ENCODE results near the gene MCTP1. TPM values are rescaled to one million over a fixed set of nuclear protein-coding genes. Genes with fewer than 3 reads are reported as not detected.

The MCTP1 gene
- total RNA-seq, 1 experiment from 2014 or later, result 2.5 TPM

DNA sequence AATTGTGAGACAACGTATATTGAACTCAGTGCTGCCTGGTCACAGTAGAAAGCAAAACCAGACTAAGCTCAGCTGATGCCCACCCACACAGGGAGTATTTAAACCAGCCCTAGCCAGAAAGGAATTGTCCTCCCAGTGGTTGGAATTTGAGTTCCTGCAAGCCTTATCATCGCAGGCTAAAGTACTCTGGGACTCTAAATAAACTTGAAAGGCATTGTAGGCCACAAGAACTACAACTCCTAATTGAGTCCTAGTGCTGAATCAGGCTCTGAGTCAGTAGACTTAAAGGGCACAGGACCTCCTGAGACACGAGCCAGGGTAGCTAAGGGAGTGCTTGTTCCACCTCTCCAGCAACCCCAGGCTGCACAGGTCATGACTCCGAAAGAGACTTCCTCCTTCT lies 171.4 kb downstream of the MCTP1 start:
- TF ChIP-seq, protein P1, sequence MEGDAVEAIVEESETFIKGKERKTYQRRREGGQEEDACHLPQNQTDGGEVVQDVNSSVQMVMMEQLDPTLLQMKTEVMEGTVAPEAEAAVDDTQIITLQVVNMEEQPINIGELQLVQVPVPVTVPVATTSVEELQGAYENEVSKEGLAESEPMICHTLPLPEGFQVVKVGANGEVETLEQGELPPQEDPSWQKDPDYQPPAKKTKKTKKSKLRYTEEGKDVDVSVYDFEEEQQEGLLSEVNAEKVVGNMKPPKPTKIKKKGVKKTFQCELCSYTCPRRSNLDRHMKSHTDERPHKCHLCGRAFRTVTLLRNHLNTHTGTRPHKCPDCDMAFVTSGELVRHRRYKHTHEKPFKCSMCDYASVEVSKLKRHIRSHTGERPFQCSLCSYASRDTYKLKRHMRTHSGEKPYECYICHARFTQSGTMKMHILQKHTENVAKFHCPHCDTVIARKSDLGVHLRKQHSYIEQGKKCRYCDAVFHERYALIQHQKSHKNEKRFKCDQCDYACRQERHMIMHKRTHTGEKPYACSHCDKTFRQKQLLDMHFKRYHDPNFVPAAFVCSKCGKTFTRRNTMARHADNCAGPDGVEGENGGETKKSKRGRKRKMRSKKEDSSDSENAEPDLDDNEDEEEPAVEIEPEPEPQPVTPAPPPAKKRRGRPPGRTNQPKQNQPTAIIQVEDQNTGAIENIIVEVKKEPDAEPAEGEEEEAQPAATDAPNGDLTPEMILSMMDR (conservative IDR thresholded peaks at IDR 0.05), result peak; percentile 43; the same call in 2 of the 3 replicates
- Mint-ChIP-seq H3K36me3 (ENCODE audit: insufficient read depth in 1 of 3, low read depth in 3 of 3) (no peaks in the 10 kb centered on the region; a peak in 1 of 7 replicates), H3K4me1 (peaks cover 9 to 10% of the 10 kb centered on the region in 2 experiments), H3K4me3 (no peak overlapping the region), H3K27ac (no peak overlapping the region), H3K9me3 (peaks cover 3 to 4% of the 10 kb centered on the region in 2 experiments; a peak in 2 of 5 replicates), H3K27me3 (ENCODE audit: low read depth) (no peaks in the 10 kb centered on the region)
- Histone ChIP-seq H2AK5ac (ENCODE audit: insufficient read length, low read length) (no peak overlapping the region), H2BK12ac (ENCODE audit: insufficient read length, low read depth, low read length) (no peak overlapping the region), H3K56ac (ENCODE audit: insufficient read length, low read depth, low read length) (no peak overlapping the region), H4K8ac (replicated peaks; ENCODE audit: insufficient read length, low read depth, low read length) (no peak overlapping the region), H3K79me1 (ENCODE audit: insufficient read depth, low read depth, low read length, poor library complexity, severe bottlenecking) (no peaks in the 10 kb centered on the region), H3K4me2 (ENCODE audit: insufficient read depth, insufficient read length, low read length) (no peak overlapping the region), H3K23me2 (ENCODE audit: insufficient read length, low read depth, low read length, poor library complexity, severe bottlenecking) (no peaks in the 10 kb centered on the region), H2BK20ac (ENCODE audit: low read depth, low read length, poor library complexity, severe bottlenecking) (no peak overlapping the region), H2AFZ (ENCODE audit: low read length) (no peak overlapping the region), H4K91ac (ENCODE audit: insufficient read length, low read depth, low read length) (no peak overlapping the region), H3T11ph (ENCODE audit: low read length) (no peak overlapping the region), H3K27ac (ENCODE audit: insufficient read length, low read depth, low read length) (no peak overlapping the region), H4K5ac (ENCODE audit: insufficient read length, low read depth, low read length) (no peak overlapping the region), H3K79me2 (ENCODE audit: insufficient read depth, low read length) (no peaks in the 10 kb centered on the region), H3K14ac (ENCODE audit: insufficient read depth, low read length) (no peak overlapping the region), H3K4me1 (ENCODE audit: insufficient read depth, low read length) (peaks cover 6% of the 10 kb centered on the region; the same call in 1 of the 2 replicates), H3K18ac (ENCODE audit: insufficient read length, low read depth, low read length) (no peak overlapping the region), H3K4ac (ENCODE audit: low read depth, low read length) (no peak overlapping the region), H3K27me3 (ENCODE audit: insufficient read depth, low read length) (no peaks in the 10 kb centered on the region), H3K9me3 (ENCODE audit: control insufficient read depth, low read depth, low read length) (no peaks in the 10 kb centered on the region), H3K23ac (ENCODE audit: insufficient read length, low read depth, low read length) (no peak overlapping the region), H2BK120ac (ENCODE audit: low read depth, low read length, poor library complexity, severe bottlenecking) (no peak overlapping the region), H2BK15ac (ENCODE audit: low read depth, low read length) (no peak overlapping the region), H3K9ac (ENCODE audit: extremely low read depth, insufficient read length, low read length) (no peak overlapping the region), H2BK5ac (ENCODE audit: insufficient read length, low read length) (no peak overlapping the region), H4K20me1 (ENCODE audit: control insufficient read depth, insufficient read depth, insufficient read length) (no peaks in the 10 kb centered on the region)
- no CpG with 5 or more reads among the region's 4 CpGs for WGBS (ENCODE audit: extremely low coverage, insufficient read length, low lambda C conversion rate)
- DNase-seq, result peak; percentile 43

Measured in H9 (cell line).